ENCODE data around the gene IQUB.

GRCh38 chr7:123522066-123522465 is 12.3 kb downstream of the IQUB start:
- TF ChIP-seq CTCF (IDR thresholded peaks at IDR 0.05) (no peak), EP300 (IDR thresholded peaks at IDR 0.05) (no peak), POLR2A (IDR thresholded peaks at IDR 0.05) (no peak)

All from ovary (tissue), 3 donors.